Esophagus muscularis mucosa (tissue), 3 donors: ENCODE results near the gene FMN2.

Source experiments
- CTCF ChIP-seq, 3 experiments: fragments of 200-600 bp in 2 of 3; fragments of 450-650 bp in 1 of 3; sonication (generic) in 2 of 3; IDR thresholded peaks; one replicate each; pipeline ENCODE4 v1.5.1; 2017 to 2019; ENCODE audit warnings: antibody characterized with exemption in 3 of 3, mild to moderate bottlenecking in 2 of 3, moderate library complexity in 1 of 3
- POLR2A ChIP-seq: fragments of 450-650 bp; IDR thresholded peaks from one replicate; pipeline ENCODE4 v1.6.1; 2017; ENCODE audit warnings: antibody characterized with exemption, moderate library complexity, mild to moderate bottlenecking, low read depth
- POLR2AphosphoS5 ChIP-seq, 2 donors: sonication (generic); formaldehyde crosslinking; IDR thresholded peaks; one replicate each; pipeline ENCODE4 v1.6.1; 2017; ENCODE audit warnings: antibody characterized with exemption in 2 of 2

- TF ChIP-seq POLR2AphosphoS5 (IDR thresholded peaks at IDR 0.05) (no peak), POLR2A (no peak), CTCF (IDR thresholded peaks at IDR 0.05) (no peak)
Observed at GRCh38 chr1:240414237-240414636, 322.6 kb downstream of the FMN2 start.
